Stimulated activated naive B cell treated with anti-CD40 and anti-IgM and Interleukin-4, amounts not matched to agents 10 μg/mL and 1 μg/mL and 100 μg/mL, for 72 hours (primary cell): ENCODE results near the gene PIK3C2G.

Source experiments
- ATAC-seq, 2 donors: fragments of 150-1000 bp; cut with Tn5 transposase; replicated peaks; 2 replicates each; pipeline ENCODE4 v1.10.0; 2021; ENCODE audit warnings: moderate library complexity in 1 of 2
- DNase-seq: peaks from one replicate; pipeline ENCODE4 v3.0.0; 2021
- H3K27ac Mint-ChIP-seq: one replicate; pipeline ENCODE4 v1.8.0; 2022; ENCODE audit warnings: mild to moderate bottlenecking, mixed read lengths
- H3K27me3 Mint-ChIP-seq, 2 donors: one replicate each; pipeline ENCODE4 v1.8.0; 2022; ENCODE audit warnings: mixed read lengths in 2 of 2
- H3K36me3 Mint-ChIP-seq, 2 donors: one replicate each; pipeline ENCODE4 v1.8.0; 2022; ENCODE audit warnings: mixed read lengths in 2 of 2, mild to moderate bottlenecking in 1 of 2
- H3K4me1 Mint-ChIP-seq, 2 donors: one replicate each; pipeline ENCODE4 v1.8.0; 2022; ENCODE audit warnings: mixed read lengths in 2 of 2, mild to moderate bottlenecking in 1 of 2
- H3K4me3 Mint-ChIP-seq, 2 donors: one replicate each; pipeline ENCODE4 v1.8.0; 2022; ENCODE audit warnings: mild to moderate bottlenecking in 2 of 2, mixed read lengths in 2 of 2, moderate library complexity in 1 of 2
- H3K9me3 Mint-ChIP-seq, 2 donors: one replicate each; pipeline ENCODE4 v1.8.0; 2022; ENCODE audit warnings: mixed read lengths in 2 of 2, mild to moderate bottlenecking in 1 of 2

Gene PIK3C2G

GRCh38 chr12:18296909-18297280 is 35.6 kb downstream of the PIK3C2G start:
- no peaks in the 10 kb centered on the region for H3K4me1 Mint-ChIP-seq
- no peaks in the 10 kb centered on the region for H3K36me3 Mint-ChIP-seq
- H3K27ac Mint-ChIP-seq, result no peak overlapping the region
- no peaks in the 10 kb centered on the region for H3K27me3 Mint-ChIP-seq
- no peak for DNase-seq
- H3K9me3 Mint-ChIP-seq, result peaks cover 8 to 13% of the 10 kb centered on the region in 2 donors
- no peak for ATAC-seq
- no peak overlapping the region for H3K4me3 Mint-ChIP-seq

- ATAC-seq (no peak), DNase-seq (no peak)
- H3K27ac Mint-ChIP-seq, result no peak overlapping the region
- no peaks in the 10 kb centered on the region for H3K27me3 Mint-ChIP-seq
- no peaks in the 10 kb centered on the region for H3K4me1 Mint-ChIP-seq
- peaks cover 12 to 14% of the 10 kb centered on the region in 2 donors for H3K9me3 Mint-ChIP-seq
- H3K4me3 Mint-ChIP-seq, result no peak overlapping the region
- no peaks in the 10 kb centered on the region for H3K36me3 Mint-ChIP-seq
Measured at GRCh38 chr12:18297902-18298301, 36.6 kb downstream of the PIK3C2G start.

GRCh38 chr12:18302809-18303430 is 41.6 kb downstream of the PIK3C2G start:
- Mint-ChIP-seq H3K4me3 (no peak overlapping the region), H3K9me3 (peaks cover 12 to 14% of the 10 kb centered on the region in 2 donors), H3K27me3 (no peaks in the 10 kb centered on the region), H3K36me3 (no peaks in the 10 kb centered on the region), H3K27ac (no peak overlapping the region), H3K4me1 (no peaks in the 10 kb centered on the region)
- ATAC-seq (no peak), DNase-seq (no peak)

GRCh38 chr12:18304609-18305008 is 43.3 kb downstream of the PIK3C2G start:
- Mint-ChIP-seq H3K9me3 (peaks cover 8 to 12% of the 10 kb centered on the region in 2 donors), H3K36me3 (no peaks in the 10 kb centered on the region), H3K4me1 (no peaks in the 10 kb centered on the region), H3K4me3 (no peak overlapping the region), H3K27me3 (no peaks in the 10 kb centered on the region), H3K27ac (no peak overlapping the region)
- DNase-seq, result no peak
- no peak for ATAC-seq

- peaks cover 7% of the 10 kb centered on the region in 2 donors for H3K9me3 Mint-ChIP-seq
- no peaks in the 10 kb centered on the region for H3K4me1 Mint-ChIP-seq
- no peaks in the 10 kb centered on the region for H3K36me3 Mint-ChIP-seq
- ATAC-seq, result no peak
- no peak overlapping the region for H3K4me3 Mint-ChIP-seq
- no peaks in the 10 kb centered on the region for H3K27me3 Mint-ChIP-seq
- H3K27ac Mint-ChIP-seq, result no peak overlapping the region
- DNase-seq, result no peak
Measured at GRCh38 chr12:18306311-18306710, 45.0 kb downstream of the PIK3C2G start.

GRCh38 chr12:18313306-18313705 is 52.0 kb downstream of the PIK3C2G start:
- DNase-seq, result no peak
- Mint-ChIP-seq H3K27me3 (no peaks in the 10 kb centered on the region), H3K36me3 (no peaks in the 10 kb centered on the region), H3K9me3 (peaks cover 0 to 2% of the 10 kb centered on the region in 2 donors), H3K27ac (no peak overlapping the region), H3K4me1 (no peaks in the 10 kb centered on the region), H3K4me3 (no peak overlapping the region)
- ATAC-seq, result no peak

GRCh38 chr12:18320036-18320617 is 58.8 kb downstream of the PIK3C2G start:
- DNase-seq, result no peak
- Mint-ChIP-seq H3K9me3 (peaks cover under 1 to 2% of the 10 kb centered on the region in 2 donors), H3K36me3 (no peaks in the 10 kb centered on the region), H3K4me1 (peaks cover 0 to 5% of the 10 kb centered on the region in 2 donors), H3K4me3 (no peak overlapping the region), H3K27ac (no peak overlapping the region), H3K27me3 (no peaks in the 10 kb centered on the region)
- peak; percentile 51 to 64 for ATAC-seq

- Mint-ChIP-seq H3K4me1 (peaks cover 0 to 5% of the 10 kb centered on the region in 2 donors), H3K27ac (no peak overlapping the region)
- ATAC-seq, result no peak
Measured at GRCh38 chr12:18320976-18321375, 59.7 kb downstream of the PIK3C2G start.

GRCh38 chr12:18323159-18323558 is 61.8 kb downstream of the PIK3C2G start:
- DNase-seq (no peak), ATAC-seq (no peak)
- no peaks in the 10 kb centered on the region for H3K27me3 Mint-ChIP-seq
- H3K27ac Mint-ChIP-seq, result no peak overlapping the region
- no peaks in the 10 kb centered on the region for H3K36me3 Mint-ChIP-seq
- no peak overlapping the region for H3K4me3 Mint-ChIP-seq
- H3K4me1 Mint-ChIP-seq, result peaks cover 0 to 5% of the 10 kb centered on the region in 2 donors
- peaks cover 1 to 3% of the 10 kb centered on the region in 2 donors for H3K9me3 Mint-ChIP-seq

More at GRCh38 chr12:18320976-18321375, 59.7 kb downstream of the PIK3C2G start:
- DNase-seq, result no peak
- Mint-ChIP-seq H3K4me3 (no peak overlapping the region), H3K9me3 (peaks cover 1 to 3% of the 10 kb centered on the region in 2 donors), H3K36me3 (no peaks in the 10 kb centered on the region), H3K27me3 (no peaks in the 10 kb centered on the region)

GRCh38 chr12:18327036-18327435 is 65.7 kb downstream of the PIK3C2G start:
- H3K27ac Mint-ChIP-seq, result no peak overlapping the region
- H3K36me3 Mint-ChIP-seq, result no peaks in the 10 kb centered on the region
- no peak for DNase-seq
- no peaks in the 10 kb centered on the region for H3K27me3 Mint-ChIP-seq
- H3K4me1 Mint-ChIP-seq, result no peaks in the 10 kb centered on the region
- peaks cover 1 to 3% of the 10 kb centered on the region in 2 donors for H3K9me3 Mint-ChIP-seq
- no peak for ATAC-seq
- H3K4me3 Mint-ChIP-seq, result no peak overlapping the region

GRCh38 chr12:18332173-18332572 is 70.9 kb downstream of the PIK3C2G start:
- H3K27ac Mint-ChIP-seq, result no peak overlapping the region
- H3K4me3 Mint-ChIP-seq, result no peak overlapping the region
- H3K9me3 Mint-ChIP-seq, result no peaks in the 10 kb centered on the region
- ATAC-seq (peak in 1 of 2 donors; percentile 27), DNase-seq (no peak)
- no peaks in the 10 kb centered on the region for H3K27me3 Mint-ChIP-seq
- H3K4me1 Mint-ChIP-seq, result no peaks in the 10 kb centered on the region
- H3K36me3 Mint-ChIP-seq, result no peaks in the 10 kb centered on the region

GRCh38 chr12:18339633-18340032 is 78.3 kb downstream of the PIK3C2G start:
- ATAC-seq, result no peak
- no peaks in the 10 kb centered on the region for H3K9me3 Mint-ChIP-seq
- H3K27me3 Mint-ChIP-seq, result no peaks in the 10 kb centered on the region
- no peaks in the 10 kb centered on the region for H3K4me1 Mint-ChIP-seq
- no peak overlapping the region for H3K27ac Mint-ChIP-seq
- no peaks in the 10 kb centered on the region for H3K36me3 Mint-ChIP-seq
- no peak for DNase-seq
- H3K4me3 Mint-ChIP-seq, result no peak overlapping the region

- no peak overlapping the region for H3K4me3 Mint-ChIP-seq
- H3K9me3 Mint-ChIP-seq, result no peaks in the 10 kb centered on the region
- no peak overlapping the region for H3K27ac Mint-ChIP-seq
- no peaks in the 10 kb centered on the region for H3K27me3 Mint-ChIP-seq
- no peaks in the 10 kb centered on the region for H3K36me3 Mint-ChIP-seq
- ATAC-seq (no peak), DNase-seq (no peak)
- H3K4me1 Mint-ChIP-seq, result no peaks in the 10 kb centered on the region
Measured at GRCh38 chr12:18340186-18340585, 78.9 kb downstream of the PIK3C2G start.

GRCh38 chr12:18340786-18341185 is 79.5 kb downstream of the PIK3C2G start:
- no peaks in the 10 kb centered on the region for H3K9me3 Mint-ChIP-seq
- H3K36me3 Mint-ChIP-seq, result no peaks in the 10 kb centered on the region
- H3K4me3 Mint-ChIP-seq, result no peak overlapping the region
- no peak overlapping the region for H3K27ac Mint-ChIP-seq
- ATAC-seq (no peak), DNase-seq (no peak)
- no peaks in the 10 kb centered on the region for H3K4me1 Mint-ChIP-seq
- no peaks in the 10 kb centered on the region for H3K27me3 Mint-ChIP-seq

GRCh38 chr12:18343708-18344107 is 82.4 kb downstream of the PIK3C2G start:
- no peak overlapping the region for H3K27ac Mint-ChIP-seq
- H3K9me3 Mint-ChIP-seq, result no peaks in the 10 kb centered on the region
- H3K36me3 Mint-ChIP-seq, result no peaks in the 10 kb centered on the region
- no peaks in the 10 kb centered on the region for H3K27me3 Mint-ChIP-seq
- no peaks in the 10 kb centered on the region for H3K4me1 Mint-ChIP-seq
- ATAC-seq (no peak), DNase-seq (no peak)
- no peak overlapping the region for H3K4me3 Mint-ChIP-seq
